A549 (cell line): Measurements from ENCODE around the gene ASXL3. TPM values are rescaled to one million over a fixed set of nuclear protein-coding genes. Genes with fewer than 3 reads are reported as not detected.

Experiments
- ATAC-seq, 2 experiments: fragments of 200-7000 bp in 1 of 2; fragments of >200 bp in 1 of 2; cut with Nextera tagmentation in 1 of 2; cut with Tn5 transposase in 1 of 2; 3 replicates each; pipeline versions ENCODE4 v1.8.0 to v1.9.1; 2018 to 2020; ENCODE audit warnings: mild to moderate bottlenecking in 1 of 2, moderate library complexity in 1 of 2
- CTCF ChIA-PET: fragments of 300-600 bp; sonication (Branson Sonifier 250); formaldehyde crosslinking; extraction: SDS; loops from one replicate; lab custom pipeline; 2021; ENCODE audit warnings: antibody characterized with exemption, inconsistent platforms; lab: Yijun Ruan, JAX
- POLR2A ChIA-PET: fragments of 350-600 bp; formaldehyde crosslinking; extraction: SDS; loops from one replicate; lab custom pipeline; 2021; ENCODE audit warnings: antibody characterized with exemption, inconsistent platforms; lab: Yijun Ruan, JAX
- DNase-seq, 2 experiments: peaks; one replicate each; pipeline versions ENCODE4 v3.0.0 to v3.0.0-alpha.2; 2011 to 2016; ENCODE audit warnings: low read depth in 1 of 2, low spot score in 1 of 2
- FAIRE-seq: peaks from 2 replicates; lab custom pipeline; 2011; peaks lifted over from hg19 to GRCh38; lab: Jason Lieb, UNC
- H3K27ac ChIP-seq, 2 experiments: fragments of >200 bp; sonication (Bioruptor Twin); formaldehyde crosslinking; 3 replicates each; pipeline ENCODE4 v1.5.1; 2016 to 2017
- H3K4me1 ChIP-seq: fragments of >200 bp; sonication (Bioruptor Twin); formaldehyde crosslinking; 3 replicates; pipeline ENCODE4 v1.6.1; 2016
- H3K4me2 ChIP-seq: fragments of >200 bp; sonication (Bioruptor Twin); formaldehyde crosslinking; 3 replicates; pipeline ENCODE4 v1.6.1; 2016
- H3K4me3 ChIP-seq: fragments of >200 bp; sonication (Bioruptor Twin); formaldehyde crosslinking; 3 replicates; pipeline ENCODE4 v1.5.1; 2016
- H3K9me3 ChIP-seq: fragments of >200 bp; sonication (Bioruptor Twin); formaldehyde crosslinking; 3 replicates; pipeline ENCODE4 v1.6.1; 2016
- CBX8 ChIP-seq: fragments of 200-600 bp; sonication (generic); IDR thresholded peaks from 2 replicates; pipeline ENCODE4 v1.6.1; 2016
- CHD2 ChIP-seq: fragments of 150-350 bp; IDR thresholded peaks from 2 replicates; pipeline ENCODE4 v1.6.1; 2014; ENCODE audit warnings: low read length; ENCODE audit not compliant: partially characterized antibody
- CHD4 ChIP-seq: fragments of 200-600 bp; sonication (generic); IDR thresholded peaks from 2 replicates; pipeline ENCODE4 v1.6.1; 2016; ENCODE audit warnings: antibody characterized with exemption, mild to moderate bottlenecking, borderline replicate concordance
- EHMT2 ChIP-seq: fragments of 200-600 bp; sonication (generic); IDR thresholded peaks from 2 replicates; pipeline ENCODE4 v1.6.1; 2016; ENCODE audit warnings: antibody characterized with exemption, low read depth, mild to moderate bottlenecking, moderate library complexity
- EP300 ChIP-seq, 2 experiments: fragments of >200 bp; sonication (Bioruptor Twin); formaldehyde crosslinking; IDR thresholded peaks; 2 replicates in 1 of 2; 3 replicates in 1 of 2; pipeline ENCODE4 v1.6.1; 2016 to 2017
- FOSB ChIP-seq: fragments of 250-450 bp; sonication (Bioruptor Pico); IDR thresholded peaks from 2 replicates; pipeline ENCODE4 v1.5.0; 2020; ENCODE audit warnings: mild to moderate bottlenecking, moderate library complexity
- GATA3 ChIP-seq: IDR thresholded peaks from 2 replicates; pipeline ENCODE4 v1.6.1; 2012; ENCODE audit warnings: borderline replicate concordance
- HDAC2 ChIP-seq: fragments of 200-600 bp; sonication (generic); IDR thresholded peaks from 2 replicates; pipeline ENCODE4 v1.6.1; 2016
- HEYL ChIP-seq: fragments of 250-450 bp; sonication (Bioruptor Pico); IDR thresholded peaks from 2 replicates; pipeline ENCODE4 v1.8.0; 2021; ENCODE audit warnings: mild to moderate bottlenecking, moderate library complexity
- HOXB5 ChIP-seq: fragments of 250-450 bp; sonication (Bioruptor Pico); IDR thresholded peaks from 2 replicates; pipeline ENCODE4 v1.5.0; 2020; ENCODE audit warnings: mild to moderate bottlenecking, moderate library complexity
- MAZ ChIP-seq: fragments of 150-350 bp; IDR thresholded peaks from 2 replicates; pipeline ENCODE4 v1.6.1; 2014; ENCODE audit warnings: antibody characterized with exemption, low read depth, low read length, borderline replicate concordance
- MYC ChIP-seq: IDR thresholded peaks from 2 replicates; pipeline ENCODE4 v1.6.1; 2012; ENCODE audit warnings: mild to moderate bottlenecking, inconsistent platforms, low read length, improper control_type of control experiment, borderline replicate concordance
- PHF8 ChIP-seq: fragments of 200-600 bp; sonication (generic); IDR thresholded peaks from 2 replicates; pipeline ENCODE4 v1.6.1; 2016; ENCODE audit warnings: low read depth, mild to moderate bottlenecking, antibody characterized with exemption, moderate library complexity, borderline replicate concordance
- POLR2A ChIP-seq: IDR thresholded peaks from 2 replicates; pipeline ENCODE4 v1.6.1; 2012; ENCODE audit warnings: mild to moderate bottlenecking, low read length
- RAD21 ChIP-seq, 2 experiments: fragments of >200 bp in 1 of 2; sonication (Bioruptor Twin) in 1 of 2; formaldehyde crosslinking in 1 of 2; IDR thresholded peaks in 1 of 2; conservative IDR thresholded peaks in 1 of 2; 2 replicates in 1 of 2; 3 replicates in 1 of 2; pipeline ENCODE4 v1.6.1; 2012 to 2018; ENCODE audit warnings: inconsistent platforms in 1 of 2
- RARB ChIP-seq: fragments of 250-450 bp; sonication (Bioruptor Pico); IDR thresholded peaks from 2 replicates; pipeline ENCODE4 v1.8.0; 2021; ENCODE audit warnings: mild to moderate bottlenecking, moderate library complexity
- RNF2 ChIP-seq: fragments of 200-600 bp; sonication (generic); IDR thresholded peaks from 2 replicates; pipeline ENCODE4 v1.6.1; 2016; ENCODE audit warnings: low read depth, mild to moderate bottlenecking, antibody characterized with exemption, moderate library complexity, borderline replicate concordance
- SMC3 ChIP-seq: fragments of >200 bp; sonication (Bioruptor Twin); formaldehyde crosslinking; IDR thresholded peaks from 3 replicates; pipeline ENCODE4 v1.6.1; 2018; ENCODE audit warnings: inconsistent platforms
- SREBF2 ChIP-seq: fragments of 450-650 bp; IDR thresholded peaks from 2 replicates; pipeline ENCODE4 v1.6.1; 2014; ENCODE audit warnings: mild to moderate bottlenecking, moderate library complexity
- TP53 ChIP-seq: fragments of 250-450 bp; sonication (Bioruptor Pico); IDR thresholded peaks from 2 replicates; pipeline ENCODE4 v1.5.0; 2021; ENCODE audit warnings: mild to moderate bottlenecking, moderate library complexity
- ZSCAN20 ChIP-seq: fragments of 250-450 bp; sonication (Bioruptor Pico); IDR thresholded peaks from 2 replicates; pipeline ENCODE4 v1.8.0; 2022; ENCODE audit warnings: mild to moderate bottlenecking, moderate library complexity
- WGBS: methylation state at CpG from one replicate; pipeline ENCODE4 v1.1.6; 2017; ENCODE audit errors: missing lambda C conversion rate; 5-methylcytosine and 5-hydroxymethylcytosine counted together
- polyA plus RNA-seq, 4 experiments: library from polyadenylated mRNA; depleted of rRNA in 3 of 4; stranded (reverse); fragments of >200 nt; fragmentation: RNase III in 1 of 4; extraction: RNeasy Plus Mini Kit Qiagen cat#74134 plus additional on column Dnase treatment in 1 of 4; gene quantifications; 2 replicates in 3 of 4; 3 replicates in 1 of 4; pipeline ENCODE4 v1.2.3, GENCODE V29; 2011 to 2017
- TF ChIP-seq, protein P1 (sequence below): fragments of >200 bp; sonication (Bioruptor Twin); formaldehyde crosslinking; IDR thresholded peaks from 3 replicates; pipeline ENCODE4 v1.5.1; 2016
- TF ChIP-seq, protein P2 (sequence below): IDR thresholded peaks from 2 replicates; pipeline ENCODE4 v1.6.1; 2012
- TF ChIP-seq, protein P3 (sequence below): IDR thresholded peaks from 2 replicates; pipeline ENCODE4 v1.6.1; 2012
- TF ChIP-seq, protein P4 (sequence below): fragments of 450-650 bp; IDR thresholded peaks from 2 replicates; pipeline ENCODE4 v1.6.1; 2014; ENCODE audit warnings: antibody characterized with exemption
- TF ChIP-seq, protein P5 (sequence below): fragments of 150-350 bp; IDR thresholded peaks from 2 replicates; pipeline ENCODE4 v1.6.1; 2014; ENCODE audit warnings: low read depth, mild to moderate bottlenecking, low read length
- TF ChIP-seq, protein P6 (sequence below): IDR thresholded peaks from 2 replicates; pipeline ENCODE4 v1.6.1; 2012; ENCODE audit warnings: low read depth, borderline replicate concordance

The ASXL3 gene
- polyA plus RNA-seq, 2 of the 4 experiments (the other 2 are of a cell fraction): not detected

DNA sequence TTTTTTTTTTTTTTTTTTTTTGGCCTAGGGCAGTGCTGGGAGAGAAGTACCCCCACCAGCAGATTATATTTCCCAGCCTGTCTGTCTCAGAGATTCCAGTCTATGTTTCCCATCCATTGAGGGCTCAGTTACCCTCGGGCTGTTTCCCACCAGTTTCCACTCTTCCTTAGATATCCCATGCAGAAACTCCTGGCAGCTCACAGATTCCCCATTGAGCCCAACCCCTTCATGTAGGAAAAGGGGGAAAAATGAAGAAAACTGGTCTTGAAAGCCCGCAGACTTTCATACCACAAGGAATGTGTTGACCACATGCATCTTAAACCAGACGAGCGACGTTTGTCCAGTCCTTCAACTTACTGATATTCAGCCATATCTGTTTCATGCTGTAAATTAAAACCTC lies 15.2 kb downstream of the ASXL3 start:
- H3K27ac ChIP-seq: no peak overlapping the region
- H3K9me3 ChIP-seq: no peaks in the 10 kb centered on the region
- no peak for DNase-seq
- ChIA-PET POLR2A (no interaction called here), CTCF (no interaction called here)
- TF ChIP-seq ZSCAN20 (CRISPR knock-in tag) (no peak), FOSB (CRISPR knock-in tag) (no peak), GATA3 (no peak), RNF2 (no peak), CBX8 (no peak), EHMT2 (no peak), CHD2 (no peak), TP53 (CRISPR knock-in tag) (no peak), HEYL (no peak), PHF8 (no peak)
- TF ChIP-seq, protein P1, sequence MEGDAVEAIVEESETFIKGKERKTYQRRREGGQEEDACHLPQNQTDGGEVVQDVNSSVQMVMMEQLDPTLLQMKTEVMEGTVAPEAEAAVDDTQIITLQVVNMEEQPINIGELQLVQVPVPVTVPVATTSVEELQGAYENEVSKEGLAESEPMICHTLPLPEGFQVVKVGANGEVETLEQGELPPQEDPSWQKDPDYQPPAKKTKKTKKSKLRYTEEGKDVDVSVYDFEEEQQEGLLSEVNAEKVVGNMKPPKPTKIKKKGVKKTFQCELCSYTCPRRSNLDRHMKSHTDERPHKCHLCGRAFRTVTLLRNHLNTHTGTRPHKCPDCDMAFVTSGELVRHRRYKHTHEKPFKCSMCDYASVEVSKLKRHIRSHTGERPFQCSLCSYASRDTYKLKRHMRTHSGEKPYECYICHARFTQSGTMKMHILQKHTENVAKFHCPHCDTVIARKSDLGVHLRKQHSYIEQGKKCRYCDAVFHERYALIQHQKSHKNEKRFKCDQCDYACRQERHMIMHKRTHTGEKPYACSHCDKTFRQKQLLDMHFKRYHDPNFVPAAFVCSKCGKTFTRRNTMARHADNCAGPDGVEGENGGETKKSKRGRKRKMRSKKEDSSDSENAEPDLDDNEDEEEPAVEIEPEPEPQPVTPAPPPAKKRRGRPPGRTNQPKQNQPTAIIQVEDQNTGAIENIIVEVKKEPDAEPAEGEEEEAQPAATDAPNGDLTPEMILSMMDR: no peak
- TF ChIP-seq, protein P2, sequence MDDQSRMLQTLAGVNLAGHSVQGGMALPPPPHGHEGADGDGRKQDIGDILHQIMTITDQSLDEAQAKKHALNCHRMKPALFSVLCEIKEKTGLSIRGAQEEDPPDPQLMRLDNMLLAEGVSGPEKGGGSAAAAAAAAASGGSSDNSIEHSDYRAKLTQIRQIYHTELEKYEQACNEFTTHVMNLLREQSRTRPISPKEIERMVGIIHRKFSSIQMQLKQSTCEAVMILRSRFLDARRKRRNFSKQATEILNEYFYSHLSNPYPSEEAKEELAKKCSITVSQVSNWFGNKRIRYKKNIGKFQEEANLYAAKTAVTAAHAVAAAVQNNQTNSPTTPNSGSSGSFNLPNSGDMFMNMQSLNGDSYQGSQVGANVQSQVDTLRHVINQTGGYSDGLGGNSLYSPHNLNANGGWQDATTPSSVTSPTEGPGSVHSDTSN: no peak
- TF ChIP-seq, protein P3, sequence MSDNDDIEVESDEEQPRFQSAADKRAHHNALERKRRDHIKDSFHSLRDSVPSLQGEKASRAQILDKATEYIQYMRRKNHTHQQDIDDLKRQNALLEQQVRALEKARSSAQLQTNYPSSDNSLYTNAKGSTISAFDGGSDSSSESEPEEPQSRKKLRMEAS: no peak
- TF ChIP-seq, protein P4, sequence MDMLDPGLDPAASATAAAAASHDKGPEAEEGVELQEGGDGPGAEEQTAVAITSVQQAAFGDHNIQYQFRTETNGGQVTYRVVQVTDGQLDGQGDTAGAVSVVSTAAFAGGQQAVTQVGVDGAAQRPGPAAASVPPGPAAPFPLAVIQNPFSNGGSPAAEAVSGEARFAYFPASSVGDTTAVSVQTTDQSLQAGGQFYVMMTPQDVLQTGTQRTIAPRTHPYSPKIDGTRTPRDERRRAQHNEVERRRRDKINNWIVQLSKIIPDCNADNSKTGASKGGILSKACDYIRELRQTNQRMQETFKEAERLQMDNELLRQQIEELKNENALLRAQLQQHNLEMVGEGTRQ: no peak
- TF ChIP-seq, protein P5, sequence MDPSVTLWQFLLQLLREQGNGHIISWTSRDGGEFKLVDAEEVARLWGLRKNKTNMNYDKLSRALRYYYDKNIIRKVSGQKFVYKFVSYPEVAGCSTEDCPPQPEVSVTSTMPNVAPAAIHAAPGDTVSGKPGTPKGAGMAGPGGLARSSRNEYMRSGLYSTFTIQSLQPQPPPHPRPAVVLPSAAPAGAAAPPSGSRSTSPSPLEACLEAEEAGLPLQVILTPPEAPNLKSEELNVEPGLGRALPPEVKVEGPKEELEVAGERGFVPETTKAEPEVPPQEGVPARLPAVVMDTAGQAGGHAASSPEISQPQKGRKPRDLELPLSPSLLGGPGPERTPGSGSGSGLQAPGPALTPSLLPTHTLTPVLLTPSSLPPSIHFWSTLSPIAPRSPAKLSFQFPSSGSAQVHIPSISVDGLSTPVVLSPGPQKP: no peak
- H3K4me3 ChIP-seq: no peak overlapping the region
- no peak for ATAC-seq
- H3K4me2 ChIP-seq: no peak overlapping the region
- FAIRE-seq: no peak
- 24% methylated on average over 5 of the region's 5 CpGs for WGBS
- H3K4me1 ChIP-seq: peaks cover 10% of the 10 kb centered on the region; the same call in 1 of the 3 replicates

DNA sequence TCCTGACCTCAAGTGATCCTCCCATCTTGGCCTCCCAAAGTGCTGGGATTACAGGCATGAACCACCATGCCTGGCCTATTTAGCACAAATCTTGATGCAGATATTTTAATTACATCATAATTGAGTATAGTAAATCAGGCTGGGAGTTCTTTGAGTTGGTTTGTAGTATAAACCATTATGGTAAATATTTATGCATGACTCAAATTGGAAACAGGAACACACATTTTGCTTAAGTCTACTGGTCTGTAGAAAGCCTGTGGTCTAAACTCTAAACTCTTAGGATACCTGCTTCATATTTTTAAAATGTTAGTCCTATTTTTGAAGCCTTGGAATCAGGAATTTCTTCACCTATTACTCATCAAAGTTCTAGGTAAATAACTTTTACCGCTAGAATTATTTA lies 16.8 kb downstream of the ASXL3 start:
- FAIRE-seq (no peak), ATAC-seq (no peak), DNase-seq (no peak)
- TF ChIP-seq RARB (CRISPR knock-in tag) (no peak), POLR2A (no peak)
- Histone ChIP-seq H3K4me2 (no peak overlapping the region), H3K4me1 (peaks cover 10% of the 10 kb centered on the region; the same call in 1 of the 3 replicates), H3K9me3 (no peaks in the 10 kb centered on the region), H3K4me3 (no peak overlapping the region), H3K27ac (no peak overlapping the region)
- WGBS: 16% methylated on average over 1 of the region's 1 CpG
- ChIA-PET CTCF (no interaction called here), POLR2A (no interaction called here)

DNA sequence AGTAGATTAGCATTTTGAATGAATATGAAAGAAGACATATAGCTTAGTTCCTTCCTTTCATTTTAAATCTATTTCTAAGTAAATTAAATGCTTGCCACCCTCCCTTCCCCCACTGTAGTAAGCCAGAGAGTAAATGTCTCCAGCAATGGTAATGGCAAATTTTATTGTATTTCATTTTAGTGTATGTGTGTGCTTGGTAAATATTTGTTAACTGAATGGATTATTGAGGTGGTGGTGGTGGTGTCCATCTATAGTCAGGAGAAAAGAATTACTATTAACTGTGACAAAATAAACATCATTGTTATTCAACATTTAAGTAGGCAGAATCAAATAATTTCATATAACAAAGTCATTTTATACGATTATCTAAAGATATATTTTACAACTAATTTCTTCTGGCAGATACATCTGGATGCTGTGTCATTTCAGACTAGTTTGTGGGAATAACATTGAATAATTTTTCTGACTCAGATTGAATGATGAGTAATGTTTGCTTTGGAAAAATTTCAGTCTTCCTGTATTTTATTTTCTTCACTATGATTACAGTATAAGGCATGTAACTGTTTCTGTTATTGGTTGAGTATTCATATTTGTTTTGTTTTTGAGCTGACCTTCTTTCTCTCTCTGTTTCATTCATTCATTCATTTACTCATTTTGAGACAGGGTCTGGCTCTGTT lies 18.3 kb downstream of the ASXL3 start:
- no peak for FAIRE-seq
- ChIA-PET POLR2A (no interaction called here), CTCF (no interaction called here)
- H3K9me3 ChIP-seq: no peaks in the 10 kb centered on the region
- DNase-seq: no peak
- peaks cover 10% of the 10 kb centered on the region; the same call in 1 of the 3 replicates for H3K4me1 ChIP-seq
- no peak overlapping the region for H3K27ac ChIP-seq
- H3K4me3 ChIP-seq: no peak overlapping the region
- ATAC-seq: no peak
- 0 out of 3 replicates have a peak overlapping the region, but pooled peaks have one; percentile 14 for H3K4me2 ChIP-seq
- WGBS: 0% methylated on average over 1 of the region's 1 CpG
- no peak for TF ChIP-seq EP300 (IDR thresholded peaks at IDR 0.05)
- no peak for TF ChIP-seq MYC
- TF ChIP-seq, protein P5: no peak
- TF ChIP-seq MAZ: no peak
- no peak for TF ChIP-seq SMC3
- TF ChIP-seq SREBF2: no peak
- TF ChIP-seq RAD21 (conservative IDR thresholded peaks at IDR 0.05 in 1 of 2, IDR thresholded peaks at IDR 0.05 in 1 of 2): no peak
- no peak for TF ChIP-seq CHD4
- no peak for TF ChIP-seq HDAC2
- no peak for TF ChIP-seq HOXB5
- TF ChIP-seq, protein P6, sequence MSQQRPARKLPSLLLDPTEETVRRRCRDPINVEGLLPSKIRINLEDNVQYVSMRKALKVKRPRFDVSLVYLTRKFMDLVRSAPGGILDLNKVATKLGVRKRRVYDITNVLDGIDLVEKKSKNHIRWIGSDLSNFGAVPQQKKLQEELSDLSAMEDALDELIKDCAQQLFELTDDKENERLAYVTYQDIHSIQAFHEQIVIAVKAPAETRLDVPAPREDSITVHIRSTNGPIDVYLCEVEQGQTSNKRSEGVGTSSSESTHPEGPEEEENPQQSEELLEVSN: no peak
